ENCODE results near the gene QTRT2. TPM values are rescaled to one million over a fixed set of nuclear protein-coding genes. Genes with fewer than 3 reads are reported as not detected.

The QTRT2 gene
- total and polyA plus RNA-seq, 10 of the 15 experiments (the other 5 are each of a cell fraction or from before 2014, with no cell fraction given) = 17.8 to 42.3 (median 28.7) TPM

- WGBS (ENCODE audit: insufficient coverage, insufficient replicate concordance, low lambda C conversion rate, missing lambda C conversion rate) = 100% methylated on average over 2 of the region's 2 CpGs
- Histone ChIP-seq H4K20me1 (ENCODE audit: control insufficient read depth, insufficient read depth) (no peaks in the 10 kb centered on the region), H2AFZ (ENCODE audit: control insufficient read depth, low read depth, low read length) (no peak overlapping the region), H3K9me3 (replicated peaks; ENCODE audit: control insufficient read depth, insufficient read depth, low read length) (no peaks in the 10 kb centered on the region), H3K27me3 (replicated peaks in 1 of 2; ENCODE audit: control insufficient read depth in 2 of 2, insufficient read depth in 2 of 2, low read length in 1 of 2) (no peaks in the 10 kb centered on the region), H3K9ac (ENCODE audit: control insufficient read depth, insufficient read depth, low read length) (no peak overlapping the region), H3K79me2 (ENCODE audit: control insufficient read depth, insufficient read depth, low read length) (no peaks in the 10 kb centered on the region), H3K36me3 (ENCODE audit: control insufficient read depth in 2 of 2, insufficient read depth in 2 of 2, low read length in 1 of 2) (peaks cover 11 to 14% of the 10 kb centered on the region in 2 experiments; a peak in 3 of 4 replicates), H3K4me2 (ENCODE audit: control insufficient read depth, insufficient read depth) (no peak overlapping the region), H3K27ac (ENCODE audit: control insufficient read depth, insufficient read depth) (no peak overlapping the region), H3K4me3 (no peak overlapping the region), H3K4me1 (ENCODE audit: control insufficient read depth, insufficient read depth, low read length) (no peaks in the 10 kb centered on the region)
- intact Hi-C loops (cut with micrococcal nuclease; ENCODE audit: unreplicated experiment) (no loop called here), in situ Hi-C loops (cut with MboI) (no loop called here)
- TSS peak; percentile 40 for BruUV-seq (replicated peaks)
- DNase-seq (ENCODE audit: low read depth, low spot score) (no peak), FAIRE-seq (no peak), ATAC-seq (no peak)
- ChIA-PET SMC1A (ENCODE audit: uncharacterized antibody, unreplicated experiment) (interaction anchor here (0.5 kb wide), 1 partner anchor 390 kb away, joined by 3 read pairs; the partner anchor contains the start of gene USF3), RAD21 (ENCODE audit: unreplicated experiment) (interaction anchor here (0.6 kb wide), 1 partner anchor 42 kb away, joined by 3 read pairs; no protein-coding TSS in a partner anchor), POLR2A (no interaction called here), CTCF (no interaction called here)
- no peak for TF ChIP-seq ATF7 (IDR thresholded peaks at IDR 0.05; ENCODE audit: low read depth)
- no peak for TF ChIP-seq ATF2 (IDR thresholded peaks at IDR 0.05; ENCODE audit: low read length)
- TF ChIP-seq TCF12 (IDR thresholded peaks at IDR 0.05; ENCODE audit: low read depth, low read length) = no peak
- TF ChIP-seq HCFC1 (IDR thresholded peaks at IDR 0.05; ENCODE audit: low read length) = no peak
- no peak for TF ChIP-seq RELB (IDR thresholded peaks at IDR 0.05; ENCODE audit: low read depth)
- TF ChIP-seq ZBTB33 (IDR thresholded peaks at IDR 0.05) = no peak
- no peak for TF ChIP-seq RAD51 (IDR thresholded peaks at IDR 0.05)
- TF ChIP-seq BMI1 (IDR thresholded peaks at IDR 0.05; ENCODE audit: borderline replicate concordance) = no peak
- no peak for TF ChIP-seq ZNF592 (IDR thresholded peaks at IDR 0.05)
- TF ChIP-seq WRNIP1 (IDR thresholded peaks at IDR 0.05; ENCODE audit: borderline replicate concordance, low read depth, low read length) = no peak
- TF ChIP-seq HSF1 (IDR thresholded peaks at IDR 0.05; ENCODE audit: low read depth, low read length) = no peak
- TF ChIP-seq ELK1 (IDR thresholded peaks at IDR 0.05; ENCODE audit: low read depth, low read length) = no peak
- TF ChIP-seq POLR2A (IDR thresholded peaks at IDR 0.05; ENCODE audit: low read depth, low read length) = no peak
- TF ChIP-seq SREBF1 (IDR thresholded peaks at IDR 0.05; ENCODE audit: low read length) = no peak
Measured at GRCh38 chr3:114086356-114086755, 29.8 kb downstream of the QTRT2 start.

Data from GM12878 (cell line).